Mucosa of descending colon (tissue), 3 donors: ENCODE data around the gene ULK2. TPM values are rescaled to one million over a fixed set of nuclear protein-coding genes. Genes with fewer than 3 reads are reported as not detected.

Source experiments
- ATAC-seq: fragments of 200-7000 bp; cut with Tn5 transposase; one replicate; pipeline ENCODE4 v1.9.1; 2020; ENCODE audit warnings: mild to moderate bottlenecking, moderate library complexity
- DNase-seq, 3 donors: peaks; one replicate each; pipeline ENCODE4 v3.0.0-alpha.2; 2020
- H3K36me3 ChIP-seq: fragments of 200-600 bp; one replicate; pipeline ENCODE4 v1.8.0; 2021; ENCODE audit warnings: low read depth, mild to moderate bottlenecking
- H3K4me1 ChIP-seq: fragments of 200-600 bp; one replicate; pipeline ENCODE4 v1.8.0; 2021; ENCODE audit warnings: low read depth, mild to moderate bottlenecking
- H3K4me3 ChIP-seq: fragments of 200-600 bp; one replicate; pipeline ENCODE4 v1.8.0; 2021; ENCODE audit warnings: mild to moderate bottlenecking
- H3K9me3 ChIP-seq: fragments of 200-600 bp; one replicate; pipeline ENCODE4 v1.8.0; 2021; ENCODE audit warnings: mild to moderate bottlenecking
- intact Hi-C, 2 donors: fragments of 100-400 bp; cut with DNase I in 1 of 2; cut with micrococcal nuclease in 1 of 2; formaldehyde crosslinking; loops; one replicate each; pipeline versions ENCODE4 v1.11.0 to v1.11.1; 2022; cut with DNase I, micrococcal nuclease
- total RNA-seq, 3 donors: library from RNA; stranded (reverse); fragmentation: NEBNext Ultra II Directional in 2 of 3; extraction: Animal tissue kit (Norgen Biotek cat#: 25700) in 2 of 3; gene quantifications; one replicate each; pipeline versions ENCODE4 v1.2.1 to v1.2.4, GENCODE V29; 2021 to 2023
- TF ChIP-seq, protein P1 (sequence below): fragments of 200-600 bp; IDR thresholded peaks from one replicate; pipeline ENCODE4 v1.8.0; 2022; ENCODE audit warnings: antibody characterized with exemption, mild to moderate bottlenecking
- donor health status: DM: no; HTN: no; CAD: no; lungs with moderate emphysema.
- donor health status: DM: no; HTN: no; CAD: no.
- donor health status: DM: no; HTN: yes; CAD: no.

The ULK2 gene
- total RNA-seq, 3 donors from 2014 or later = 6.7 to 29.8 (median 8.5) TPM

DNA sequence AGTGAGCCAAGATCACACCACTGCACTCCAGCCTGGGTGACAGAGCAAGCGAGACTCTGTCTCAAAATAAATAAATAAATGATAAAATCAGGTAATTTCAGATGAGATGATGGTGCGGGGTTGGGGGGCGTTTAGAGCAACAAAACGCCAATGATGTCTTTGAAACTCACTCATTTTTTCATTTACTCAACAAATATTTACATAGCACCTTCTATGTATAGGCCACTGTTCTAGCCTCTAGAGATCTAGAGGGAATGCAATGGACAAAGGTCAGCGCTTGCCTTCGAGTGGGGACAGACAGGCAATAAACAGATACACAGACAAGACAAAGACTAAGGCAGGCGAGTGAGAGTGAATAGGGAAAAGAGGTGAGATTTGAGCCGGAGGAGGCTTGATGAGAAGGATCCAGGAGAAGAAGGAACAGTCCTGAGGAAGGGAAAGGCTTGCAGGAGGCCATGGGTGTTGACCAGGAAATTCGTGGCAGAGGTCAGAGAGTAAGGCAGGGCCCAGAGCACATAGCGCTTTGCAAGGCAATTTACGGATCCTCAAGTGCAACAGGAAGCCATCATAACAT lies 133.7 kb downstream of the ULK2 start:
- Histone ChIP-seq H3K4me3 (no peak overlapping the region), H3K36me3 (no peaks in the 10 kb centered on the region), H3K4me1 (no peaks in the 10 kb centered on the region), H3K9me3 (no peaks in the 10 kb centered on the region)
- TF ChIP-seq, protein P1, sequence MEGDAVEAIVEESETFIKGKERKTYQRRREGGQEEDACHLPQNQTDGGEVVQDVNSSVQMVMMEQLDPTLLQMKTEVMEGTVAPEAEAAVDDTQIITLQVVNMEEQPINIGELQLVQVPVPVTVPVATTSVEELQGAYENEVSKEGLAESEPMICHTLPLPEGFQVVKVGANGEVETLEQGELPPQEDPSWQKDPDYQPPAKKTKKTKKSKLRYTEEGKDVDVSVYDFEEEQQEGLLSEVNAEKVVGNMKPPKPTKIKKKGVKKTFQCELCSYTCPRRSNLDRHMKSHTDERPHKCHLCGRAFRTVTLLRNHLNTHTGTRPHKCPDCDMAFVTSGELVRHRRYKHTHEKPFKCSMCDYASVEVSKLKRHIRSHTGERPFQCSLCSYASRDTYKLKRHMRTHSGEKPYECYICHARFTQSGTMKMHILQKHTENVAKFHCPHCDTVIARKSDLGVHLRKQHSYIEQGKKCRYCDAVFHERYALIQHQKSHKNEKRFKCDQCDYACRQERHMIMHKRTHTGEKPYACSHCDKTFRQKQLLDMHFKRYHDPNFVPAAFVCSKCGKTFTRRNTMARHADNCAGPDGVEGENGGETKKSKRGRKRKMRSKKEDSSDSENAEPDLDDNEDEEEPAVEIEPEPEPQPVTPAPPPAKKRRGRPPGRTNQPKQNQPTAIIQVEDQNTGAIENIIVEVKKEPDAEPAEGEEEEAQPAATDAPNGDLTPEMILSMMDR = no peak
- ATAC-seq (peak; percentile 90), DNase-seq (peak in 2 of 3 donors; percentile 45 to 61)
- intact Hi-C loops = no loop called here

DNA sequence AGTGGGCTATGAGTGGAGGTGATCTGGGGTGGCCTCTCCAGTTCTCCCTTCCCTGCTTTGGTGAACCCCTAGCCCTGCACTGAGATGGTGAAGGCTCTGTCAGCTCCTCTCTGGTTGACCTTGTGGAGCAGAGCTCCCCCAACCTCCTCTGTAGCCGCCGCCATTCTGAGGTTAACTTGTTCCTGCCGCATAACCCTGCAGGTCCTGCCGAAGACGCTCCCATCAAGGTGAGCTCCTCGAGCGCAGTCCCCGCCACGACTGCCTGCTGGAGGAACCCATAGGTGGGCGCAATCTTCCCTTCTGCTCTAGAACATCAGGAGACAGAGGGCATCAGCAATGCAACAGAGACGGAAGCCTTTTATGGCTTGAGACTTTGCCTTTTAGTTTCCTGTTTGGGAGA lies 136.1 kb downstream of the ULK2 start:
- peaks cover 16% of the 10 kb centered on the region for H3K4me1 ChIP-seq
- intact Hi-C loops = no loop called here
- TF ChIP-seq, protein P1 = no peak
- H3K4me3 ChIP-seq = no peak overlapping the region
- ATAC-seq = no peak
- H3K36me3 ChIP-seq = no peaks in the 10 kb centered on the region
- DNase-seq = peak in 1 of 3 donors; percentile 16
- H3K9me3 ChIP-seq = no peaks in the 10 kb centered on the region

GRCh38 chr17:19730843-19731242 lies 136.9 kb downstream of the ULK2 start:
- no peaks in the 10 kb centered on the region for H3K36me3 ChIP-seq
- DNase-seq = peak in 1 of 3 donors; percentile 9
- TF ChIP-seq, protein P1 = no peak
- peaks cover 16% of the 10 kb centered on the region for H3K4me1 ChIP-seq
- no peak overlapping the region for H3K4me3 ChIP-seq
- intact Hi-C loops = no loop called here
- H3K9me3 ChIP-seq = no peaks in the 10 kb centered on the region
- no peak for ATAC-seq

GRCh38 chr17:19729900-19730299 lies 137.8 kb downstream of the ULK2 start:
- DNase-seq (peak in 1 of 3 donors; percentile 6), ATAC-seq (no peak)
- no peaks in the 10 kb centered on the region for H3K36me3 ChIP-seq
- intact Hi-C loops = no loop called here
- peaks cover 19% of the 10 kb centered on the region for H3K4me1 ChIP-seq
- TF ChIP-seq, protein P1 = no peak
- no peak overlapping the region for H3K4me3 ChIP-seq
- H3K9me3 ChIP-seq = no peaks in the 10 kb centered on the region

DNA sequence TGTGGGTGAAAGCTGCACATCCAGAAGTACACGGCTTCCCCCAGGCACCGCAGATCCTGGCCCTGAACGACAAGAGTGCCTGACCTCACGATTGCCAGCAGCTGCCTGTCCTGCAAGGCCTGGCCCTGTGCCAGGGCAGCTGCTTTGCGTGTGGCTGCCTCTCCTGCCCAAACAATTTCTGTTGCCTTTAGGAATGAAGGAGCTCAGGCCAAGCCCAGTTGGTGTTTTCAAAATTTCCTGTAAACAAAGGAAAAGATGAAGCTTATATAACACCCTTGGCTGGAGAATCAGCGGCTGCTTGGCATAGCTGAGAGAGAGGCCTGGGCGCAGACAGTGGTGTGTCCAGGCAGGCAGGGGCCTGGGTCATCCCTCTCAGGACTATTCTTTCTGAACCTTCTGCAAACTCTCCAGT lies 139.6 kb downstream of the ULK2 start:
- intact Hi-C loops = no loop called here
- ATAC-seq = peak; percentile 67
- TF ChIP-seq, protein P1 = no peak

More for the DNA sequence above, 139.6 kb downstream of the ULK2 start:
- Histone ChIP-seq H3K4me1 (peaks cover 23% of the 10 kb centered on the region), H3K36me3 (no peaks in the 10 kb centered on the region), H3K9me3 (no peaks in the 10 kb centered on the region), H3K4me3 (no peak overlapping the region)
- DNase-seq = peak; percentile 79 to 87 (median 83)
